HG03135 (cell line): ENCODE results near the gene ARPC3.
A peak's percentile ranks its signal among the peaks of the same experiment; 100 is the strongest.
"Not testable (repeated sequence)": the region's sequence is repeated elsewhere in the genome, so short reads cannot be mapped to it uniquely, and the experiment has no call there.

ENCODE experiments used
- ATAC-seq: cut with Tn5 transposase; IDR thresholded peaks from one replicate; pipeline ENCODE4 v1.9.1; 2021; ENCODE audit warnings: mild to moderate bottlenecking, moderate library complexity; ENCODE audit not compliant: unreplicated experiment

Gene ARPC3

GRCh38 chr12:110420644-110421043, 29.5 kb downstream of the ARPC3 start:
- ATAC-seq = not testable (repeated sequence)

GRCh38 chr12:110417113-110417512, 33.0 kb downstream of the ARPC3 start:
- not testable (repeated sequence) for ATAC-seq

GRCh38 chr12:110410086-110410485, 40.1 kb downstream of the ARPC3 start:
- not testable (repeated sequence) for ATAC-seq

- ATAC-seq = not testable (repeated sequence)
Measured at GRCh38 chr12:110405126-110405662, 44.9 kb downstream of the ARPC3 start.

- ATAC-seq = no peak
Measured at GRCh38 chr12:110403976-110404682, 46.0 kb downstream of the ARPC3 start.

- ATAC-seq = peak; percentile 85
Measured at GRCh38 chr12:110403146-110403975, 46.8 kb downstream of the ARPC3 start, which contains the start of gene ANAPC7. Gene ANAPC7, minus strand, starts transcription at chr12:110403708. Its CDS starts 81 bp downstream, at chr12:110403627.
